Right atrium auricular region (tissue), 2 donors: ENCODE measurements around the gene COG5. TPM values are rescaled to one million over a fixed set of nuclear protein-coding genes. Genes with fewer than 3 reads are reported as not detected.

Experiments used
- DNase-seq: peaks from one replicate; pipeline ENCODE4 v3.0.0-alpha.2; 2019; ENCODE audit warnings: low spot score
- H3K27ac ChIP-seq, 2 donors: fragments of 200-600 bp; sonication (generic); 1 replicate in 1 of 2; 2 replicates in 1 of 2; pipeline ENCODE4 v1.5.1; 2016 to 2019
- H3K27me3 ChIP-seq, 2 donors: fragments of 200-600 bp; sonication (generic); one replicate each; pipeline versions ENCODE4 v1.5.1 to v1.6.0; 2017 to 2019
- H3K36me3 ChIP-seq: fragments of 200-600 bp; sonication (generic); one replicate; pipeline ENCODE4 v1.5.1; 2016
- H3K4me1 ChIP-seq, 2 donors: fragments of 200-600 bp; sonication (generic); one replicate each; pipeline versions ENCODE4 v1.5.1 to v1.6.0; 2017 to 2019
- H3K4me3 ChIP-seq, 2 donors: fragments of 200-600 bp; sonication (generic); 1 replicate in 1 of 2; 2 replicates in 1 of 2; pipeline ENCODE4 v1.5.1; 2017 to 2019; ENCODE audit warnings: mild to moderate bottlenecking in 1 of 2, moderate library complexity in 1 of 2
- H3K9me3 ChIP-seq, 2 donors: fragments of 200-600 bp; sonication (generic); one replicate each; pipeline ENCODE4 v1.5.1; 2019
- total RNA-seq, 2 donors: library from RNA; depleted of rRNA; stranded (reverse); fragments of >200 nt; gene quantifications; one replicate each; pipeline ENCODE4 v1.1.0, GENCODE V29; 2016
- TF ChIP-seq, protein P1 (sequence below), 2 donors: fragments of 200-600 bp; sonication (generic); IDR thresholded peaks; one replicate each; pipeline ENCODE4 v1.5.1; 2019; ENCODE audit warnings: antibody characterized with exemption in 2 of 2

The COG5 gene
- total RNA-seq, 2 donors from 2014 or later, result 28.0 to 31.8 TPM

DNA sequence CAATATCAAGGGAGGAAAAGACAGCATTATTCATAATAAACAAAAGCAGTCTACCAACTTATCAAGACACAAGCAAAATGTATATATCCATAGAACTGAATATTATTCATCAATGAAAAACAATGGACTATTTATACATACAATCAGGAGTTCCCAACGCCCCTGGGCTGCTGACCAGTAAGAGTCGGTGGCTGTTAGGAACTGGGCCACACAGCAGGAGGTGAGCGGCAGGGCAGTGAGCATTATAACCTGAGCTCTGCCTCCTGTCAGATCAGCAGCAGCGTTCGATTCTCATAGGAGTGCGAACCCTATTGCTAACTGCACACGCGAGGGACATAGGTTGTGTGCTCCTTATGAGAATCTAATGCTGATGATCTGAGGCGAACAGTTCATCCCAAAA is 165.6 kb downstream of the COG5 start:
- Histone ChIP-seq H3K27me3 (no peaks in the 10 kb centered on the region), H3K27ac (no peak overlapping the region), H3K4me1 (no peaks in the 10 kb centered on the region), H3K9me3 (no peaks in the 10 kb centered on the region), H3K36me3 (no peaks in the 10 kb centered on the region), H3K4me3 (no peak overlapping the region)
- no peak for DNase-seq
- TF ChIP-seq, protein P1, sequence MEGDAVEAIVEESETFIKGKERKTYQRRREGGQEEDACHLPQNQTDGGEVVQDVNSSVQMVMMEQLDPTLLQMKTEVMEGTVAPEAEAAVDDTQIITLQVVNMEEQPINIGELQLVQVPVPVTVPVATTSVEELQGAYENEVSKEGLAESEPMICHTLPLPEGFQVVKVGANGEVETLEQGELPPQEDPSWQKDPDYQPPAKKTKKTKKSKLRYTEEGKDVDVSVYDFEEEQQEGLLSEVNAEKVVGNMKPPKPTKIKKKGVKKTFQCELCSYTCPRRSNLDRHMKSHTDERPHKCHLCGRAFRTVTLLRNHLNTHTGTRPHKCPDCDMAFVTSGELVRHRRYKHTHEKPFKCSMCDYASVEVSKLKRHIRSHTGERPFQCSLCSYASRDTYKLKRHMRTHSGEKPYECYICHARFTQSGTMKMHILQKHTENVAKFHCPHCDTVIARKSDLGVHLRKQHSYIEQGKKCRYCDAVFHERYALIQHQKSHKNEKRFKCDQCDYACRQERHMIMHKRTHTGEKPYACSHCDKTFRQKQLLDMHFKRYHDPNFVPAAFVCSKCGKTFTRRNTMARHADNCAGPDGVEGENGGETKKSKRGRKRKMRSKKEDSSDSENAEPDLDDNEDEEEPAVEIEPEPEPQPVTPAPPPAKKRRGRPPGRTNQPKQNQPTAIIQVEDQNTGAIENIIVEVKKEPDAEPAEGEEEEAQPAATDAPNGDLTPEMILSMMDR (IDR thresholded peaks at IDR 0.05), result no peak

DNA sequence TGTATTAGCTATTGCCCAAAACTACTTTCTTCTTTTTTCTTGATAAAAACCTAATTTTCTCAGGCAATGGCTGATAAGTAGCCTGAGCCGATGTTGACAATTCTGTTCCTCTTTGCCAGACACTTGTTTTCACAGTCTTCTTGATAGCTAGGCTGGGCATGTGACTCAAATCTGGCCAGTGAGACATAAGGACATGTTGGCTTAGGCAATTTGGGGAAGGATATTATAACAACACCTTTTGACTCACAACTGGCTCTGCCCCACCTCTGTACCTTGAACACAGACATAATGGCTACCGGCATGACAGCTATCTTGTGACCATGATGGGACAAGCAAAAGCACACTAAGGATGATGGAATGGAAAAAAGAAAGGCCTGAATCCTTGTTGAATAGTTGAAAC is 166.7 kb downstream of the COG5 start:
- Histone ChIP-seq H3K4me3 (no peak overlapping the region), H3K27me3 (no peaks in the 10 kb centered on the region), H3K9me3 (no peaks in the 10 kb centered on the region), H3K27ac (no peak overlapping the region), H3K36me3 (no peaks in the 10 kb centered on the region), H3K4me1 (no peaks in the 10 kb centered on the region)
- TF ChIP-seq, protein P1 (IDR thresholded peaks at IDR 0.05), result no peak
- DNase-seq, result no peak

DNA sequence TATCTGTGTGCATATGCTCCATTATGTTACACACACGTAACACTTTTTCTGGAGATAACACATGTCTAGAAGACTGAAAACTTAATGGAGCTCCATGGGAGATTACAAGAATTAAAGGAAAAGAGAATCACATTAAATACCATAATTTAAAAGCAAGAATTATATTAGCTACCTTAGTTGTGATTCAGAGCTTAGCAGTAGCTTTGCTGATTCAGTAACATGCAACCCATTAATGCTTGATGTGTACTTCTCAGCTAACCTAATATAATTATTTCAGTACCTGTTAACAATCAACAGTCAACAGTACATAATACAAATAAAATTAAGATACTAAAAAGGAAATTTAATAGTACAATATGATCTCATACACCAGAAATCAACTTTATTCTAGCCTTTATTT is 167.6 kb downstream of the COG5 start:
- Histone ChIP-seq H3K4me1 (no peaks in the 10 kb centered on the region), H3K27me3 (no peaks in the 10 kb centered on the region)
- DNase-seq, result no peak

DNA sequence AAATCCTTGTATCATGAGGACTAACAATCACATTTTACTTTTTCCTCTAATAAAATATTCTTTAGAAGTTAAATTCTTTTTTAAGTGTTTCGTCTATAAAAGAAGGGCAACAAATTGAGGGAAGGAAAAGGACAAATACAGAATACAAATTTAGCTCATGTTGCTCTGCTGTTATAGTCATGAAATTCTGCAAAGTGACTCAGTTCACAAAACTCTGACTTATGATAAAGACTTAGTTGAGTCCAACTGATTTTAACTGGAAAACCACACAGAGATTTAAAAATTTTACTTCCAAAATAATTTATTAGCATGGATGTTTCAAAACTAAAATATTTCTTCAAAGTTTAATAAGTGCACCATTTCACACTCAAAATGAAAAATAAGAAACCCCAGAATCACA is 168.9 kb downstream of the COG5 start:
- H3K27ac ChIP-seq, result no peak overlapping the region
- no peaks in the 10 kb centered on the region for H3K27me3 ChIP-seq
- H3K36me3 ChIP-seq, result no peaks in the 10 kb centered on the region
- TF ChIP-seq, protein P1 (IDR thresholded peaks at IDR 0.05), result no peak
- no peak overlapping the region for H3K4me3 ChIP-seq
- no peak for DNase-seq
- H3K4me1 ChIP-seq, result no peaks in the 10 kb centered on the region
- no peaks in the 10 kb centered on the region for H3K9me3 ChIP-seq

More for the DNA sequence above, 167.6 kb downstream of the COG5 start:
- Histone ChIP-seq H3K9me3 (no peaks in the 10 kb centered on the region), H3K4me3 (no peak overlapping the region), H3K27ac (no peak overlapping the region), H3K36me3 (no peaks in the 10 kb centered on the region)
- TF ChIP-seq, protein P1 (IDR thresholded peaks at IDR 0.05), result no peak

DNA sequence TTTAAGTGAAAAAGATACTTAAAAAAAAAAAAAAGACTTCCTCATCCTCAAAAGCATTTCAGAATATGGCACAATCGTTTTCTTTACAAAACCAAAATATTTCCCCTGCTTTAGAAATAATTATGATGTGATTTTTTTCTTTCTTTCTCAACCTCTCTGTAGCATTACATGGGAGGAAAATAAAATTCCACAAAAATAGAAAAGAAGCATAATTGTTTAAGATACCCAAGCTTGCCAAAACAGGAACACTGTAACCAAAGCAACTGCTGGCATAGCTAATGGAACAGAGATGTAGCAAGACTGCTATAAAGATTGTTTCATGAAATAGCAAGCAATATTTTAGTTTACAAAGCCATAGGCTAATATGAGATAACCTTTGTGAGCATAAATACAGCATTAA is 169.4 kb downstream of the COG5 start:
- TF ChIP-seq, protein P1 (IDR thresholded peaks at IDR 0.05), result no peak
- no peak for DNase-seq
- H3K4me1 ChIP-seq, result no peaks in the 10 kb centered on the region
- no peaks in the 10 kb centered on the region for H3K9me3 ChIP-seq
- H3K36me3 ChIP-seq, result no peaks in the 10 kb centered on the region
- H3K27me3 ChIP-seq, result no peaks in the 10 kb centered on the region
- H3K4me3 ChIP-seq, result no peak overlapping the region
- H3K27ac ChIP-seq, result no peak overlapping the region

DNA sequence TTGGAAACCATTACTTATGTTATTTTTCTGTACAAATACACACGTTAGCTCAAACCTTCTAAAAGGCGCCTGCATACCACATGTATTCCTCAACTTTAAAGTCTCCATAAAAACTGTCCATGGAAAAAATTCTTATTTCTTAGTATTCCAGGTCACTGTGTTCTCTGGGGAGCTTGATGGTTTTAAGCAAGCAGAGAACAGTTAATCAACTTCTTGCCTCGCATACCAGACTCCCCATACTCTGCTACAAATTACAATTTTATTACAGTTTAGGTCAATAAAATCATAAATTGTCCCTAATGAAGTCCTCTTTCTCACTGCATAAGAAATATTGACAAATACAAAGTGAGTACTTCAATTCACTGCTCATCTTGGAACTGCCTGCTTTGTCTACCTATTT is 170.9 kb downstream of the COG5 start:
- Histone ChIP-seq H3K4me1 (peaks cover 0 to under 1% of the 10 kb centered on the region in 2 donors), H3K4me3 (no peak overlapping the region), H3K27ac (no peak overlapping the region), H3K9me3 (no peaks in the 10 kb centered on the region), H3K27me3 (no peaks in the 10 kb centered on the region), H3K36me3 (no peaks in the 10 kb centered on the region)
- TF ChIP-seq, protein P1 (IDR thresholded peaks at IDR 0.05), result no peak
- no peak for DNase-seq
